PFSK-1 (cell line): ENCODE measurements around the gene COPB1.

ENCODE experiments used
- FOXP2 ChIP-seq: optimal IDR thresholded peaks from 2 replicates; pipeline ENCODE3; 2011; ENCODE audit warnings: borderline replicate concordance, control low read depth, inconsistent platforms; ENCODE audit not compliant: insufficient read depth; ENCODE audit errors: extremely low read length, extremely low read depth
- POLR2AphosphoS5 ChIP-seq: IDR thresholded peaks from 2 replicates; pipeline ENCODE4 v1.6.1; 2012; ENCODE audit warnings: low read depth, mild to moderate bottlenecking, control low read depth, low read length, moderate library complexity
- REST ChIP-seq, 2 experiments: IDR thresholded peaks; 2 replicates each; pipeline versions ENCODE4 v1.6.1 to v1.8.0; 2011 to 2012; ENCODE audit warnings: low read depth in 2 of 2, low read length in 2 of 2, control low read depth in 1 of 2, inconsistent platforms in 1 of 2, mild to moderate bottlenecking in 1 of 2, moderate library complexity in 1 of 2; ENCODE audit not compliant: insufficient read depth in 1 of 2
- SIN3A ChIP-seq: IDR thresholded peaks from 2 replicates; pipeline ENCODE4 v1.6.1; 2012; ENCODE audit warnings: mild to moderate bottlenecking, low read length, moderate library complexity, borderline replicate concordance; ENCODE audit not compliant: insufficient read depth
- TAF1 ChIP-seq: IDR thresholded peaks from 2 replicates; pipeline ENCODE4 v1.6.1; 2012; ENCODE audit warnings: low read length, control low read depth, borderline replicate concordance; ENCODE audit not compliant: insufficient read depth

DNA sequence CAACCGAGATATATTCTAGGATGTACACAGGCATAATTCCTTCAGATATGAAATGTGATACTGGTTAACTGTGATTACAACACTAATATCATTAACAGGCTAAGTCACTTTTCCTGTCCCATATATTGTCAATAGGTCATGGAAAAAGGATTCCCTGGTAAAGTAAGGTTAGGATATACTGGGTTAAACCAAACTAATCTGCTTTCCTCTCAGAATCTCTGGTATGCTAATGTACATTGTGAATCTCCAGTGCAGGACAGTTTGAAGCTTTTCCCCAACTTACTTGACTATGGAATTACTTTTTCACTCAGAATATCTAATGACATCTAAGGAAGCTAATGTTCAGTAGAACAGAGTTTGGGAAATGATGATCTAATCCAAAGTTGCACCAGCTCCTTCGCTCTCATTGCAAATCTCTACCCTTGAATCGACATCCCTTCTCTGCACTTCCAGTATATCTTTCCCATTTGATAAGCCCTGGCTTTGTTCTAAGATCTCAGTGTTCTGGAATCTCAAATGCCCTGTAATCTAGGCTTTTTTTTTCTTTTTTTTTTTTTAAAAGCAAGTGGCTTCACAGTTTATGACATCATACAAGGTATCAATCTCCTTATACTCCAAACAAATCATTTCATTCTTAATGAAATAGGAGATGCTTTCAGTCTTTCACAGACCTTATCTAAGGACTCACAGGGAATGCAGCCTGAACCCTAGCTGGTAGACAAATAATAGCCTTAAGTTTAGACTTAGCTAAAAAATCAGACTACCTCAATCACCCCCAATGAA lies 43.8 kb downstream of the COPB1 start:
- no peak for TF ChIP-seq POLR2AphosphoS5
- TF ChIP-seq REST (IDR thresholded peaks at IDR 0.05; ENCODE audit: insufficient read depth in 1 of 2, low read depth in 2 of 2, low read length in 2 of 2) = no peak
- no peak for TF ChIP-seq SIN3A
- TF ChIP-seq FOXP2 = no peak
- no peak for TF ChIP-seq TAF1
